ENCODE measurements around the gene PDXP.

- no peak for TF ChIP-seq CTCF (IDR thresholded peaks at IDR 0.05 in 8 of 11, conservative IDR thresholded peaks at IDR 0.05 in 3 of 11)
- no peak for TF ChIP-seq POLR2AphosphoS5 (IDR thresholded peaks at IDR 0.05)
- no peak for TF ChIP-seq POLR2A (IDR thresholded peaks at IDR 0.05)
These were observed 57.2 kb downstream of the PDXP start for GRCh38 chr22:37715760-37716159.
